Measurements from ENCODE around the gene MTX3. TPM values are rescaled to one million over a fixed set of nuclear protein-coding genes. Genes with fewer than 3 reads are reported as not detected.

Gene MTX3
- polyA plus RNA-seq, 3 donors, result 0.43 to 2.4 (median 0.68) TPM

- no peak overlapping the region for H3K4me3 Mint-ChIP-seq
- H3K36me3 ChIP-seq (replicated peaks in 1 of 2; ENCODE audit: control insufficient read depth in 1 of 2, insufficient read depth in 2 of 2, low read length in 2 of 2), result no peaks in the 10 kb centered on the region
- H4K20me1 ChIP-seq (ENCODE audit: insufficient read depth, low read length), result no peaks in the 10 kb centered on the region
- no peaks in the 10 kb centered on the region for H3K79me2 ChIP-seq (ENCODE audit: insufficient read depth, low read length)
- intact Hi-C loops (cut with micrococcal nuclease), result no loop called here
- H3K27me3 Mint-ChIP-seq (ENCODE audit: low read depth in 3 of 3), result peaks cover 3 to 5% (median 4%) of the 10 kb centered on the region in 3 donors
- H3K4me3 ChIP-seq (replicated peaks in 1 of 3; ENCODE audit: low read depth in 2 of 3, low read length in 3 of 3), result no peak overlapping the region
- no peak overlapping the region for H3K4me2 ChIP-seq (replicated peaks; ENCODE audit: extremely low read depth, low read length, poor library complexity, severe bottlenecking)
- no peak for TF ChIP-seq CTCF (IDR thresholded peaks at IDR 0.05)
- no peaks in the 10 kb centered on the region for H3K4me1 ChIP-seq (ENCODE audit: control insufficient read depth in 1 of 2, insufficient read depth in 2 of 2, low read length in 2 of 2)
- peaks cover 0 to 6% (median 3%) of the 10 kb centered on the region in 7 donors for H3K9me3 Mint-ChIP-seq
- DNase-seq, result no peak
- peaks cover 4% of the 10 kb centered on the region for H3K4me1 Mint-ChIP-seq
- H3K36me3 Mint-ChIP-seq, result no peaks in the 10 kb centered on the region
- no peak overlapping the region for H3K27ac Mint-ChIP-seq
- H3K9ac ChIP-seq (ENCODE audit: insufficient read depth, low read length, poor library complexity, severe bottlenecking), result no peak overlapping the region
- no peaks in the 10 kb centered on the region for H3K27me3 ChIP-seq (ENCODE audit: control insufficient read depth in 2 of 2, insufficient read depth in 2 of 2, low read length in 2 of 2)
- 57% methylated on average over 1 of the region's 3 CpGs for WGBS (ENCODE audit: insufficient coverage)
- H3K27ac ChIP-seq (ENCODE audit: low read depth in 1 of 2, low read length in 2 of 2), result no peak overlapping the region
- H2AFZ ChIP-seq (ENCODE audit: insufficient read depth, low read depth, low read length, poor library complexity, severe bottlenecking), result no peak overlapping the region
- no peaks in the 10 kb centered on the region for H3K9me3 ChIP-seq (replicated peaks in 1 of 2; ENCODE audit: control insufficient read depth in 1 of 2, insufficient read depth in 1 of 2, low read length in 2 of 2)
Observed at GRCh38 chr5:79954620-79955019, 36.4 kb downstream of the MTX3 start.

- H3K27me3 ChIP-seq (ENCODE audit: control insufficient read depth in 2 of 2, insufficient read depth in 2 of 2, low read length in 2 of 2), result no peaks in the 10 kb centered on the region
- no peak overlapping the region for H2AFZ ChIP-seq (ENCODE audit: insufficient read depth, low read depth, low read length, poor library complexity, severe bottlenecking)
- no peak overlapping the region for H3K4me2 ChIP-seq (replicated peaks; ENCODE audit: extremely low read depth, low read length, poor library complexity, severe bottlenecking)
- no peak overlapping the region for H3K4me3 Mint-ChIP-seq
- no peak for DNase-seq
- H3K4me1 ChIP-seq (ENCODE audit: control insufficient read depth in 1 of 2, insufficient read depth in 2 of 2, low read length in 2 of 2), result no peaks in the 10 kb centered on the region
- H4K20me1 ChIP-seq (ENCODE audit: insufficient read depth, low read length), result no peaks in the 10 kb centered on the region
- H3K36me3 ChIP-seq (replicated peaks in 1 of 2; ENCODE audit: control insufficient read depth in 1 of 2, insufficient read depth in 2 of 2, low read length in 2 of 2), result no peaks in the 10 kb centered on the region
- no peak overlapping the region for H3K4me3 ChIP-seq (replicated peaks in 1 of 3; ENCODE audit: low read depth in 2 of 3, low read length in 3 of 3)
- WGBS (ENCODE audit: insufficient coverage), result no CpG with 5 or more reads among the region's 3 CpGs
- peaks cover 7 to 8% (median 8%) of the 10 kb centered on the region in 3 donors for H3K27me3 Mint-ChIP-seq (ENCODE audit: low read depth in 3 of 3)
- no peaks in the 10 kb centered on the region for H3K79me2 ChIP-seq (ENCODE audit: insufficient read depth, low read length)
- H3K9ac ChIP-seq (ENCODE audit: insufficient read depth, low read length, poor library complexity, severe bottlenecking), result no peak overlapping the region
- no peaks in the 10 kb centered on the region for H3K36me3 Mint-ChIP-seq
- no peaks in the 10 kb centered on the region for H3K9me3 ChIP-seq (replicated peaks in 1 of 2; ENCODE audit: control insufficient read depth in 1 of 2, insufficient read depth in 1 of 2, low read length in 2 of 2)
- intact Hi-C loops (cut with micrococcal nuclease), result no loop called here
- no peak for TF ChIP-seq CTCF (IDR thresholded peaks at IDR 0.05)
- H3K9me3 Mint-ChIP-seq, result peaks cover 0 to 4% (median 2%) of the 10 kb centered on the region in 7 donors
- no peak overlapping the region for H3K27ac Mint-ChIP-seq
- no peak overlapping the region for H3K27ac ChIP-seq (ENCODE audit: low read depth in 1 of 2, low read length in 2 of 2)
- no peaks in the 10 kb centered on the region for H3K4me1 Mint-ChIP-seq
Observed at GRCh38 chr5:79947567-79947966, 43.5 kb downstream of the MTX3 start.
